Measurements from ENCODE around the gene SEC22A.

Gene SEC22A

GRCh38 chr3:123279121-123279520 lies 77.4 kb downstream of the SEC22A start:
- ChIA-PET POLR2A (no interaction called here), CTCF (no interaction called here)
- no peak for TF ChIP-seq PKNOX1 (IDR thresholded peaks at IDR 0.05)
- no peak for TF ChIP-seq HDGF (IDR thresholded peaks at IDR 0.05; ENCODE audit: borderline replicate concordance)
- DNase-seq (ENCODE audit: extremely low spot score): no peak

- ChIA-PET CTCF (no interaction called here), POLR2A (no interaction called here)
- peak; percentile 0 for DNase-seq (ENCODE audit: extremely low spot score)
- TF ChIP-seq ZNF384 (IDR thresholded peaks at IDR 0.05): no peak
- TF ChIP-seq FOXM1 (IDR thresholded peaks at IDR 0.05; ENCODE audit: borderline replicate concordance): no peak
- no peak for TF ChIP-seq HDGF (IDR thresholded peaks at IDR 0.05; ENCODE audit: borderline replicate concordance)
- no peak for TF ChIP-seq PKNOX1 (IDR thresholded peaks at IDR 0.05)
- TF ChIP-seq NFRKB (IDR thresholded peaks at IDR 0.05): no peak
- no peak for TF ChIP-seq SUZ12 (IDR thresholded peaks at IDR 0.05)
- TF ChIP-seq BHLHE40 (IDR thresholded peaks at IDR 0.05; ENCODE audit: borderline replicate concordance): no peak
- TF ChIP-seq TARDBP (IDR thresholded peaks at IDR 0.05): no peak
- no peak for TF ChIP-seq FOXK2 (IDR thresholded peaks at IDR 0.05)
- no peak for TF ChIP-seq L3MBTL2 (conservative IDR thresholded peaks at IDR 0.05)
- no peak for TF ChIP-seq FOXA1 (IDR thresholded peaks at IDR 0.05)
- no peak for TF ChIP-seq LEF1 (IDR thresholded peaks at IDR 0.05; ENCODE audit: borderline replicate concordance)
- no peak for TF ChIP-seq CTBP1 (IDR thresholded peaks at IDR 0.05; ENCODE audit: borderline replicate concordance)
Measured at GRCh38 chr3:123281406-123281805, 79.7 kb downstream of the SEC22A start.

- DNase-seq (ENCODE audit: extremely low spot score): peak; percentile 1
- TF ChIP-seq ARNT (IDR thresholded peaks at IDR 0.05) (no peak), LEF1 (IDR thresholded peaks at IDR 0.05; ENCODE audit: borderline replicate concordance) (no peak), CTBP1 (IDR thresholded peaks at IDR 0.05; ENCODE audit: borderline replicate concordance) (no peak), NFRKB (IDR thresholded peaks at IDR 0.05) (no peak), L3MBTL2 (conservative IDR thresholded peaks at IDR 0.05) (no peak), BHLHE40 (IDR thresholded peaks at IDR 0.05; ENCODE audit: borderline replicate concordance) (no peak), FOXK2 (IDR thresholded peaks at IDR 0.05) (no peak), TARDBP (IDR thresholded peaks at IDR 0.05) (no peak), SUZ12 (IDR thresholded peaks at IDR 0.05) (no peak), SP1 (IDR thresholded peaks at IDR 0.05) (no peak), ZNF384 (IDR thresholded peaks at IDR 0.05) (no peak), ELF4 (IDR thresholded peaks at IDR 0.05) (no peak), PKNOX1 (IDR thresholded peaks at IDR 0.05) (no peak), FOXM1 (IDR thresholded peaks at IDR 0.05; ENCODE audit: borderline replicate concordance) (no peak), HDGF (IDR thresholded peaks at IDR 0.05; ENCODE audit: borderline replicate concordance) (no peak), FOXA1 (IDR thresholded peaks at IDR 0.05) (no peak)
- CTCF ChIA-PET: no interaction called here
- POLR2A ChIA-PET: no interaction called here
Measured at GRCh38 chr3:123281929-123282328, 80.2 kb downstream of the SEC22A start.

GRCh38 chr3:123282461-123282860 lies 80.7 kb downstream of the SEC22A start:
- ChIA-PET CTCF (no interaction called here), POLR2A (no interaction called here)
- DNase-seq (ENCODE audit: extremely low spot score): peak; percentile 6
- TF ChIP-seq ZNF384 (IDR thresholded peaks at IDR 0.05) (no peak), FOXM1 (IDR thresholded peaks at IDR 0.05; ENCODE audit: borderline replicate concordance) (no peak), PKNOX1 (IDR thresholded peaks at IDR 0.05) (no peak)

GRCh38 chr3:123283074-123283473 lies 81.3 kb downstream of the SEC22A start:
- CTCF ChIA-PET: no interaction called here
- TF ChIP-seq TARDBP (IDR thresholded peaks at IDR 0.05): no peak
- TF ChIP-seq BHLHE40 (IDR thresholded peaks at IDR 0.05; ENCODE audit: borderline replicate concordance): no peak
- TF ChIP-seq FOXK2 (IDR thresholded peaks at IDR 0.05): no peak
- no peak for TF ChIP-seq LEF1 (IDR thresholded peaks at IDR 0.05; ENCODE audit: borderline replicate concordance)
- no peak for DNase-seq (ENCODE audit: extremely low spot score)
- POLR2A ChIA-PET: no interaction called here

GRCh38 chr3:123283657-123284398 lies 82.1 kb downstream of the SEC22A start:
- ChIA-PET POLR2A (interaction anchor here (0.9 kb wide), 1 partner anchor 82 kb away, joined by 4 read pairs; the partner anchor contains the start of gene SEC22A), CTCF (interaction anchor here (1.1 kb wide), 1 partner anchor 206 kb away, joined by 3 read pairs; no protein-coding TSS in a partner anchor)

More at GRCh38 chr3:123283657-123284398, 82.1 kb downstream of the SEC22A start:
- no peak for TF ChIP-seq ARNT (IDR thresholded peaks at IDR 0.05)
- no peak for TF ChIP-seq FOXM1 (IDR thresholded peaks at IDR 0.05; ENCODE audit: borderline replicate concordance)
- TF ChIP-seq TARDBP (IDR thresholded peaks at IDR 0.05): no peak
- no peak for TF ChIP-seq HDGF (IDR thresholded peaks at IDR 0.05; ENCODE audit: borderline replicate concordance)
- no peak for TF ChIP-seq SUZ12 (IDR thresholded peaks at IDR 0.05)
- TF ChIP-seq CTBP1 (IDR thresholded peaks at IDR 0.05; ENCODE audit: borderline replicate concordance): no peak
- no peak for TF ChIP-seq FOXK2 (IDR thresholded peaks at IDR 0.05)
- no peak for TF ChIP-seq NFRKB (IDR thresholded peaks at IDR 0.05)
- TF ChIP-seq SP1 (IDR thresholded peaks at IDR 0.05): no peak
- TF ChIP-seq LEF1 (IDR thresholded peaks at IDR 0.05; ENCODE audit: borderline replicate concordance): no peak
- no peak for TF ChIP-seq PKNOX1 (IDR thresholded peaks at IDR 0.05)
- no peak for TF ChIP-seq BHLHE40 (IDR thresholded peaks at IDR 0.05; ENCODE audit: borderline replicate concordance)
- TF ChIP-seq ELF4 (IDR thresholded peaks at IDR 0.05): no peak
- TF ChIP-seq L3MBTL2 (conservative IDR thresholded peaks at IDR 0.05): no peak
- TF ChIP-seq ZNF384 (IDR thresholded peaks at IDR 0.05): no peak
- no peak for TF ChIP-seq FOXA1 (IDR thresholded peaks at IDR 0.05)
- no peak for DNase-seq (ENCODE audit: extremely low spot score)

All from HEK293T (cell line).